ENCODE data around the gene TICRR. TPM values are rescaled to one million over a fixed set of nuclear protein-coding genes. Genes with fewer than 3 reads are reported as not detected.

Gene TICRR
- total and polyA plus RNA-seq, 5 donors, result 0.06 to 0.23 (median 0.13) TPM; not detected in 1

- Histone ChIP-seq H3K9me3 (ENCODE audit: control insufficient read depth, low read length) (no peaks in the 10 kb centered on the region), H3K4me1 (ENCODE audit: control insufficient read depth, insufficient read depth, low read length) (peaks cover 5% of the 10 kb centered on the region), H3K27me3 (ENCODE audit: control insufficient read depth, insufficient read depth) (no peaks in the 10 kb centered on the region), H3K27ac (ENCODE audit: low read length) (no peak overlapping the region), H3K4me3 (ENCODE audit: low read length) (no peak overlapping the region)
- no peak for ATAC-seq
- intact Hi-C loops (cut with DNase I), result no loop called here
- 95% methylated on average over 1 of the region's 1 CpG for WGBS
- no peak for DNase-seq
These were observed 102.1 kb downstream of the TICRR start for GRCh38 chr15:89677381-89677780.

Other genes starting within 250 kb of the TICRR start
- gene POLG, start 240.6 kb upstream of the TICRR start, total RNA-seq, result 10 to 100 TPM; 28.5 to 34.8 (median 33.7) TPM
- 26.0 TPM for gene POLG, start 240.6 kb upstream of the TICRR start, polyA plus RNA-seq
- under 1 TPM in 2 of 4 donors, not detected in 2; 0.24 to 0.76 TPM for gene RHCG, start 78.9 kb upstream of the TICRR start, total RNA-seq
- gene RHCG, start 78.9 kb upstream of the TICRR start, polyA plus RNA-seq, result 0.93 TPM
- 1 to 10 TPM; 3.7 to 6.2 (median 5.5) TPM for gene KIF7, start 80.0 kb downstream of the TICRR start, total RNA-seq
- 4.4 TPM for gene KIF7, start 80.0 kb downstream of the TICRR start, polyA plus RNA-seq
- 10 to 100 TPM in 1 of 4 donors, 1 to 10 TPM in 2, under 1 TPM in 1; 0.68 to 24.6 (median 1.7) TPM for gene PLIN1, start 103.9 kb downstream of the TICRR start, total RNA-seq
- gene PLIN1, start 103.9 kb downstream of the TICRR start, polyA plus RNA-seq, result 38.8 TPM
- 10 to 100 TPM in 1 of 4 donors, 1 to 10 TPM in 3; 8.8 to 10.3 (median 9.3) TPM for gene PEX11A, start 115.3 kb downstream of the TICRR start, total RNA-seq
- gene PEX11A, start 115.3 kb downstream of the TICRR start, polyA plus RNA-seq, result 8.8 TPM
- not detected for gene WDR93, start 115.3 kb downstream of the TICRR start, total RNA-seq
- 0.05 TPM for gene WDR93, start 115.3 kb downstream of the TICRR start, polyA plus RNA-seq
- 1 to 10 TPM; 3.4 to 8.3 (median 7.7) TPM for gene MESP1, start 175.8 kb downstream of the TICRR start, total RNA-seq
- gene MESP1, start 175.8 kb downstream of the TICRR start, polyA plus RNA-seq, result 5.7 TPM
- under 1 TPM in 3 of 4 donors, not detected in 1; 0.29 to 0.34 (median 0.29) TPM for gene MESP2, start 200.9 kb downstream of the TICRR start, total RNA-seq
- gene MESP2, start 200.9 kb downstream of the TICRR start, polyA plus RNA-seq, result 0.61 TPM
- 10 to 100 TPM in 3 of 4 donors, 1 to 10 TPM in 1; 8.9 to 16.3 (median 12.1) TPM for gene ANPEP, start 239.4 kb downstream of the TICRR start, total RNA-seq
- 8.8 TPM for gene ANPEP, start 239.4 kb downstream of the TICRR start, polyA plus RNA-seq